Germinal center (tissue), 1 donor: Measurements from ENCODE around the gene ZSCAN2.
A peak's percentile ranks its signal among the peaks of the same experiment; 100 is the strongest.
"Not testable (repeated sequence)": the region's sequence is repeated elsewhere in the genome, so short reads cannot be mapped to it uniquely, and the experiment has no call there.

Source experiments
- DNase-seq: peaks from one replicate; pipeline ENCODE4 v3.0.0; 2012; ENCODE audit warnings: mixed read lengths, low spot score

The ZSCAN2 gene

GRCh38 chr15:84641871-84642270, 41.1 kb downstream of the ZSCAN2 start:
- DNase-seq = not testable (repeated sequence)

GRCh38 chr15:84642640-84643039, 41.8 kb downstream of the ZSCAN2 start:
- DNase-seq = not testable (repeated sequence)

- no peak for DNase-seq
These were observed 43.0 kb downstream of the ZSCAN2 start for GRCh38 chr15:84643838-84644237.

- no peak for DNase-seq
These were observed 44.7 kb downstream of the ZSCAN2 start for GRCh38 chr15:84645496-84645895.

- DNase-seq = no peak
These were observed 45.2 kb downstream of the ZSCAN2 start for GRCh38 chr15:84645997-84646396.

GRCh38 chr15:84647726-84648125, 46.9 kb downstream of the ZSCAN2 start:
- DNase-seq = no peak

- DNase-seq = no peak
These were observed 47.7 kb downstream of the ZSCAN2 start for GRCh38 chr15:84648539-84648938.

- no peak for DNase-seq
These were observed 48.9 kb downstream of the ZSCAN2 start for GRCh38 chr15:84649706-84650105.

- DNase-seq = no peak
These were observed 52.7 kb downstream of the ZSCAN2 start for GRCh38 chr15:84653584-84653909.

- DNase-seq = peak; percentile 89
These were observed 53.3 kb downstream of the ZSCAN2 start, which contains the start of gene WDR73 for GRCh38 chr15:84653910-84654688. Gene WDR73, minus strand, starts transcription at chr15:84654283. Its CDS starts 9 bp downstream, at chr15:84654274.

- DNase-seq = peak; percentile 78
These were observed 54.1 kb downstream of the ZSCAN2 start for GRCh38 chr15:84654689-84655453.

GRCh38 chr15:84656972-84657371, 56.2 kb downstream of the ZSCAN2 start:
- DNase-seq = no peak

- no peak for DNase-seq
These were observed 56.9 kb downstream of the ZSCAN2 start for GRCh38 chr15:84657748-84658079.

- DNase-seq = peak; percentile 93
These were observed 57.4 kb downstream of the ZSCAN2 start, which contains the start of gene NMB for GRCh38 chr15:84658080-84658787. Gene NMB, minus strand, starts transcription at chr15:84658199. Its CDS starts 47 bp downstream, at chr15:84658152.

GRCh38 chr15:84658788-84659411, 58.1 kb downstream of the ZSCAN2 start:
- no peak for DNase-seq

GRCh38 chr15:84659904-84660781, 59.3 kb downstream of the ZSCAN2 start:
- no peak for DNase-seq

GRCh38 chr15:84661001-84661400, 60.2 kb downstream of the ZSCAN2 start:
- no peak for DNase-seq

GRCh38 chr15:84666373-84666772, 65.6 kb downstream of the ZSCAN2 start:
- no peak for DNase-seq

- DNase-seq = no peak
These were observed 67.6 kb downstream of the ZSCAN2 start for GRCh38 chr15:84668221-84668982.

GRCh38 chr15:84669726-84670125, 68.9 kb downstream of the ZSCAN2 start:
- DNase-seq = no peak
